Kidney glomerular epithelial cell (primary cell): Measurements from ENCODE around the gene PTPRU.

ENCODE experiments used
- DNase-seq: peaks from one replicate; lab custom pipeline; 2025; lab: John Stamatoyannopoulos, UW

Gene PTPRU

DNA sequence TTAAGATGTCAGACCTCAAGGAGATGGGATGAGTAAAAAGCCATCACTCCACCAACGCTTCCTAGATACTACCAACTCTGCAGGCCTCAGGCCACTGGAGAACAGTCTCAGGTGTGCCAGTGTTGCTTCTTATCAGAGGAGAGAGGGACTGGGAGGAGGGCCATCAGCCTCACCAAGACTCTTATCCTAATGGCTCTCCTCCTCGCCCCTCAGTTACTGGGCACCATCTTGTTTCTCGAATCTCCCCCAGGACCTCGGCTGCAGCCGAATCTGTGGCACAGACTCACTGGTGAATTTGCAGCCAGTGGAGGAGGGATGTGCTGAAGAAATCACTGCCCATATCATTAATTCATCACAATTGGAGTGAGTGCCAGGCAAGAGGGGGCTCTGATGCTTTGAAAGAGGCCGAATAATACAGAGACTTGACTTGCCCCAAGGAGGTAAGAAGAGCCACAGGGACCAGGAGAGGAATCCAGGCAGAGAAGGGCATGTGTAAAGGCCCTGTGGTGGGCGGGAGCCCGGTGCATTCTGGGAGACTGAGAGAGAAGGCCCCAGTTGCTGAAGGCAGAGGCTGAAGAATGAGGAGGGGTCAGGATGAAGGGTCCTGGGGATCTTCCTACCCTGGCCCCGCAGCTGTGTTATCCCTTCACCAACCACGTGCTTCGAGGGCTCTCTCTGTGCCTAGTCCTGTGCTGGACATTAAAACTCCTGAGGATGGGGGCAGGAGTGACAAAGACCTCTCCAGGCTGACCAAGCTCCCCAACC lies 129.8 kb downstream of the PTPRU start:
- DNase-seq, result no peak

DNA sequence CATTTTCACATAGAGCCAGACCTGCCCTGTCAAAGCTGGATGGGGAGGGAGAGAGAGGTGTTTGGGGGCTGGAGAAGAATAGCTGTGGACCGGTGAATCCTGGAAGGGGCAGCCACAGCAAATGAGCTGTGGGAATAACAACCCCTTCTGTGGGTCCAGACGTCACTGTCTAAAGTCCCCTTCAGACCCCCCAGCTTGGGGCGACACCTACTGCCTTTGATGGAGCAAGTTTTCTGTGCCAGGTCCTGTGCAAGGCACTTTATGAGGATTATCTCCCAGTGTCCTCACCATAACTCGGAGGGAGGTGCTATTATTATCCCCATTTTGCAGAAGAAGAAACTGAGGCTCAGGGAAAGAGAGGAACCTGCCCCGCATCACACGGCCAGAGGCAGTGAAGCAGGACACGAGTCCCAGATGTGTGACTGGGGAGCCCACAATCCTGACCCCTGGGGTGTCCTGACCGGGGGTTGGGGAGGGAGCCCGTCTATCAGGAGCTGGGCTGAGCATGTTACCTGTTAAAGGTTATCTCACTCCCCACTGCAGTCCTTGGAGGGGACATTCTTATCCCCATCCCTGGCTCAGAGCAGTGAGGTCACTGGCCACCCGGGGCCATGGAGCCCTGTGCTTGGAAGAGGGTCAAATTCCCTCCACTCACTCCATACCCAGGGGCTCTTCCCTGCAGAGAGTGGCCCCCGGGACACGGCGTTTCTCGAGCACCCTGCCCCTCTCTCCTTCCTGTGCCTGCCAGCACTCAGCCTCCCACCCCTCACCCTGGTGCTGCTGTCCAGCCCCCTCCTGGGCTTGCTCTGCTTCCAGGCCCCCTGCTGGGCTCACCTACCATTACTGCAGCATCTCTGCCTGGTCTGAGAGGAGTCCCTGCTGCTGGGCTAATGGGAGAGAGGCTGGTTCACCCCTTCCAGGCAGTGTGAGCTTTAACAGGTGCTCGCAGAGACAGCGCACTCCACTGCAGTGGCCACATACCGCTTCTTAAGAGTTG lies 132.9 kb downstream of the PTPRU start:
- no peak for DNase-seq

- no peak for DNase-seq
Measured at GRCh38 chr1:29370067-29370466, 133.7 kb downstream of the PTPRU start.

GRCh38 chr1:29371332-29371731 lies 135.0 kb downstream of the PTPRU start:
- no peak for DNase-seq

DNA sequence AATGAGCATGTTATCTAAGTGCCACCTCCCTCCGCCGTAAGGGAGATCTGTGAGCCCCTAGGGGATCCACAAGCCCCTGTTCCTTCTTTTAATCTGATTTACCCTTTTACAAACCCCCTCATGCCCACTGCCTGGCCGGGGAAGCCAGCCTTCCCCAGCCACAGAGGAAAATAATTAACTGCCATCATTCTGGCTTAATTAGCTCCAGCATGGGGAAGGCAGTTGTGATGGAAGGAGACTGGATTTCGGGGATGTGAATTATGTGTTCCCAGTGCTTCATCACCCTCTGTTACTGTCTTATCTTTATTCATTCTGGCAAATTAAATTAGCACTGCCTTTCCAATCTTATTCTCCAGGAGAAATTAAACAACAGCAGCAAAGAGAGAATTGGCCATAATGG lies 135.8 kb downstream of the PTPRU start:
- no peak for DNase-seq
